Lower lobe of right lung (tissue), 2 donors: ENCODE measurements around the gene MX1. TPM values are rescaled to one million over a fixed set of nuclear protein-coding genes. Genes with fewer than 3 reads are reported as not detected.

ENCODE experiments used
- ATAC-seq, 2 donors: fragments of 200-7000 bp; cut with Tn5 transposase; one replicate each; pipeline ENCODE4 v1.9.1; 2020 to 2022; ENCODE audit warnings: mild to moderate bottlenecking in 2 of 2, moderate library complexity in 2 of 2
- DNase-seq: peaks from one replicate; pipeline ENCODE4 v3.0.0-alpha.2; 2020
- H3K27ac ChIP-seq: fragments of 200-600 bp; one replicate; pipeline ENCODE4 v1.8.0; 2022
- H3K27me3 ChIP-seq: fragments of 200-600 bp; one replicate; pipeline ENCODE4 v1.8.0; 2022; ENCODE audit warnings: low read depth
- H3K36me3 ChIP-seq: fragments of 200-600 bp; one replicate; pipeline ENCODE4 v1.8.0; 2022; ENCODE audit warnings: mild to moderate bottlenecking
- H3K4me1 ChIP-seq: fragments of 200-600 bp; one replicate; pipeline ENCODE4 v1.8.0; 2022
- H3K4me3 ChIP-seq: fragments of 200-600 bp; one replicate; pipeline ENCODE4 v1.8.0; 2022; ENCODE audit warnings: mild to moderate bottlenecking
- H3K9me3 ChIP-seq: fragments of 200-600 bp; one replicate; pipeline ENCODE4 v1.8.0; 2022
- CTCF ChIP-seq: fragments of 200-600 bp; IDR thresholded peaks from one replicate; pipeline ENCODE4 v1.8.0; 2022; ENCODE audit warnings: antibody characterized with exemption, mild to moderate bottlenecking
- intact Hi-C: fragments of 100-400 bp; cut with DNase I; formaldehyde crosslinking; loops from one replicate; pipeline ENCODE4 v1.11.0; 2022
- total RNA-seq: library from RNA; stranded (reverse); fragmentation: NEBNext Ultra II Directional; extraction: Animal tissue kit (Norgen Biotek cat#: 25700); gene quantifications from one replicate; pipeline ENCODE4 v1.2.1, GENCODE V29; 2021
- donor health status: DM: no; HTN: yes; CAD: no; lungs with severe emphysema.

MX1 gene
- total RNA-seq, 1 donor from 2014 or later = 211 TPM

DNA sequence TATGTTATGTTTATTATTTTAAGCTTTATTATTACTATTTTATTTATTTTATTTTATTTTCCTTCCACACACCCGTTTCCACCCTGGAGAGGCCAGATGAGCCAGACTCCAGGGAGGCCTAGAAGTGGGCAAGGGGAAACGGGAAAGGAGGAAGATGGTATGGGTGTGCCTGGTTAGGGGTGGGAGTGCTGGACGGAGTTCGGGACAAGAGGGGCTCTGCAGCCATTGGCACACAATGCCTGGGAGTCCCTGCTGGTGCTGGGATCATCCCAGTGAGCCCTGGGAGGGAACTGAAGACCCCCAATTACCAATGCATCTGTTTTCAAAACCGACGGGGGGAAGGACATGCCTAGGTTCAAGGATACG, 468 bp upstream of the MX1 start:
- intact Hi-C loops = no loop called here
- no peak for TF ChIP-seq CTCF
- Histone ChIP-seq H3K27ac (peak overlapping the region; percentile 89), H3K36me3 (peaks cover 28% of the 10 kb centered on the region), H3K4me3 (peak overlapping the region; percentile 81), H3K4me1 (peaks cover 42% of the 10 kb centered on the region), H3K27me3 (no peaks in the 10 kb centered on the region), H3K9me3 (no peaks in the 10 kb centered on the region)
- ATAC-seq (peak; percentile 6 to 8), DNase-seq (no peak)

GRCh38 chr21:41426676-41427404, 801 bp downstream of the MX1 start:
- Histone ChIP-seq H3K4me1 (peaks cover 30% of the 10 kb centered on the region), H3K4me3 (peak overlapping the region; percentile 81), H3K9me3 (no peaks in the 10 kb centered on the region), H3K36me3 (peaks cover 39% of the 10 kb centered on the region), H3K27me3 (no peaks in the 10 kb centered on the region), H3K27ac (peak overlapping the region; percentile 89)
- no peak for TF ChIP-seq CTCF
- peak; percentile 46 to 68 for ATAC-seq
- DNase-seq = no peak
- intact Hi-C loops = no loop called here

DNA sequence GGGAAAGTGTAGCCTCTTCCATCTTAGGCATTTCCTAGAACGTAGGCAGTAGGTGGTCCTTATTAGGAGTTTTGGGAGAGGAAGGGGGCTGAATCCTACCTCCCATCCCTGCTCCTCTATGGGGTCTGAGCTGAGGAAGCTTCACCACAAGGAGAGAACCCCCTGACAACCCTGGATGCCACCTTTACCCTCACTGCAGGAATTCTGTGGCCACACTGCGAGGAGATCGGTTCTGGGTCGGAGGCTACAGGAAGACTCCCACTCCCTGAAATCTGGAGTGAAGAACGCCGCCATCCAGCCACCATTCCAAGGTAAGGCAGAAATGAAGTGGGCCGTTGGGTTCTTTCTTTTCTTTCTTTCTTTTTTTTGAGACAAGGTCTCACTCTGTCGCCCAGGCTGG, 1.5 kb downstream of the MX1 start:
- Histone ChIP-seq H3K27ac (no peak overlapping the region), H3K36me3 (peaks cover 46% of the 10 kb centered on the region), H3K4me3 (peak overlapping the region; percentile 81), H3K9me3 (no peaks in the 10 kb centered on the region), H3K27me3 (no peaks in the 10 kb centered on the region), H3K4me1 (peaks cover 30% of the 10 kb centered on the region)
- TF ChIP-seq CTCF = no peak
- no peak for DNase-seq
- intact Hi-C loops = no loop called here
- no peak for ATAC-seq

DNA sequence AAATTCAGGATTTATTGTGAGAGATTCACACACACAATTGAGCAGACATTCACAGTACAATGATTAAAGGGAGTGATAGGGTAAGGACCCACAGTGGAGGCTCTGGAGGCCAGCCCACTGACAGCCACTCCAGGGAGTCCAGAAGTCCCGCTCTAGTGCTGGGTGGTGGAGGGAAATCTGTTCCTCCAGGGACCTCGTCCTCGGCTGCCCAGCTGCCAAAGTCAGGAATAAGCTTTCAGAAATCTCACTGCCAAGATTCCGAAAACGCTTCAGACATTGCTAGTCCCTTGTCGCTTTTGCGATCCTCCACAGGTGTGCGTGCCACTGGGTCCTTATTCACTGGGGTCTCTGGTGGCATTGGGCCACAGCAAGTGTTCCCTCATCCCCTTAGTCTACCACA, 2.3 kb downstream of the MX1 start:
- no peak for ATAC-seq
- DNase-seq = no peak
- H3K27ac ChIP-seq = no peak overlapping the region
- no peak overlapping the region for H3K4me3 ChIP-seq
- peaks cover 53% of the 10 kb centered on the region for H3K36me3 ChIP-seq
- H3K9me3 ChIP-seq = no peaks in the 10 kb centered on the region
- H3K27me3 ChIP-seq = no peaks in the 10 kb centered on the region
- intact Hi-C loops = no loop called here
- TF ChIP-seq CTCF = no peak
- peaks cover 24% of the 10 kb centered on the region for H3K4me1 ChIP-seq

DNA sequence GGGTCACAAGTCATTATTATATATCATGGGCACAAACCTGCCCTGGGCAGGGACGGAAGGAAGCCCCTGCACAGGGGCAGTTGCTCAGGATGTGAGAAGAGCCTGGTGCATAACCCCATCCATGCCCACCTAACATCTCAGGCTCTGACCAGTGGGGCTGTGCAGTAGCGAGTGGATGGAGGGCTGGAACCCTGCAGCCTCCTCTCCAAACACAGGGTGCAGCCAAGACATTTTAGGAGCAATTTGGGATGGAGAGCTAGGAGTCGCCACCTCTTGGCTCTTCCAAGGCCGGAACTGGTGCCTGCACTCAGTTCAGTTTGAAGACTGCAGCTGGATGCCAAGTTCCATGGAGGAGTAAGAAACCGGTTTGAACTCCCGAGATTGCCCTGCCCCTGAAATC, 2.8 kb downstream of the MX1 start:
- H3K27me3 ChIP-seq = no peaks in the 10 kb centered on the region
- TF ChIP-seq CTCF = no peak
- intact Hi-C loops = no loop called here

More for the DNA sequence above, 2.8 kb downstream of the MX1 start:
- H3K4me3 ChIP-seq = no peak overlapping the region
- ATAC-seq (no peak), DNase-seq (no peak)
- H3K9me3 ChIP-seq = no peaks in the 10 kb centered on the region
- H3K36me3 ChIP-seq = peaks cover 59% of the 10 kb centered on the region
- no peak overlapping the region for H3K27ac ChIP-seq
- H3K4me1 ChIP-seq = peaks cover 19% of the 10 kb centered on the region
